HG03108 (cell line): ENCODE measurements around the gene SPDYA.
"Not testable (repeated sequence)": the region's sequence is repeated elsewhere in the genome, so short reads cannot be mapped to it uniquely, and the experiment has no call there.

Experiments
- ATAC-seq: cut with Tn5 transposase; IDR thresholded peaks from one replicate; pipeline ENCODE4 v1.9.1; 2021; ENCODE audit warnings: moderate library complexity; ENCODE audit not compliant: unreplicated experiment

Gene SPDYA

GRCh38 chr2:28810384-28811285, at the start of gene SPDYA:
Gene SPDYA (plus strand): TSS chr2:28810834. CDS start chr2:28816015, 5,181 bp downstream.
- peak; percentile 60 for ATAC-seq

GRCh38 chr2:28761420-28761819, 49.2 kb upstream of the SPDYA start:
- no peak for ATAC-seq

GRCh38 chr2:28764909-28765711, 45.5 kb upstream of the SPDYA start:
- ATAC-seq = no peak

- no peak for ATAC-seq
Observed at GRCh38 chr2:28766070-28766469, 44.6 kb upstream of the SPDYA start.

GRCh38 chr2:28767337-28767736, 43.3 kb upstream of the SPDYA start:
- no peak for ATAC-seq

- no peak for ATAC-seq
Observed at GRCh38 chr2:28768422-28768821, 42.2 kb upstream of the SPDYA start.

GRCh38 chr2:28768952-28769351, 41.7 kb upstream of the SPDYA start:
- no peak for ATAC-seq

- ATAC-seq = no peak
Observed at GRCh38 chr2:28772351-28772750, 38.3 kb upstream of the SPDYA start.

GRCh38 chr2:28776471-28776870, 34.2 kb upstream of the SPDYA start:
- ATAC-seq = no peak

- no peak for ATAC-seq
Observed at GRCh38 chr2:28778392-28778791, 32.2 kb upstream of the SPDYA start.

GRCh38 chr2:28779001-28779400, 31.6 kb upstream of the SPDYA start:
- ATAC-seq = no peak

- ATAC-seq = no peak
Observed at GRCh38 chr2:28780496-28780895, 30.1 kb upstream of the SPDYA start.

GRCh38 chr2:28782423-28782822, 28.2 kb upstream of the SPDYA start:
- no peak for ATAC-seq

GRCh38 chr2:28784570-28784969, 26.1 kb upstream of the SPDYA start:
- ATAC-seq = not testable (repeated sequence)

GRCh38 chr2:28796620-28797019, 14.0 kb upstream of the SPDYA start:
- ATAC-seq = no peak

- ATAC-seq = no peak
Observed at GRCh38 chr2:28801726-28802125, 8.9 kb upstream of the SPDYA start.

GRCh38 chr2:28802975-28803429, 7.6 kb upstream of the SPDYA start:
- ATAC-seq = no peak

GRCh38 chr2:28809927-28810326, 707 bp upstream of the SPDYA start:
- ATAC-seq = no peak

GRCh38 chr2:28818053-28818452, 7.4 kb downstream of the SPDYA start:
- no peak for ATAC-seq

- no peak for ATAC-seq
Observed at GRCh38 chr2:28821295-28821958, 10.8 kb downstream of the SPDYA start.

GRCh38 chr2:28822036-28822435, 11.4 kb downstream of the SPDYA start:
- ATAC-seq = no peak
